Activated T-helper 17 cell treated with anti-CD3 and anti-CD28 coated beads, Interleukin-2, amount 50 U/mL, for 72 hours (primary cell): Measurements from ENCODE around the gene MPPED2. TPM values are rescaled to one million over a fixed set of nuclear protein-coding genes. Genes with fewer than 3 reads are reported as not detected.

Experiments
- ATAC-seq: fragments of 150-1000 bp; cut with Tn5 transposase; replicated peaks from 2 replicates; pipeline ENCODE4 v1.10.0; 2021; ENCODE audit warnings: mild to moderate bottlenecking, moderate library complexity
- H3K27ac Mint-ChIP-seq: one replicate; pipeline ENCODE4 v1.8.0; 2022; ENCODE audit warnings: mixed read lengths
- H3K27me3 Mint-ChIP-seq: one replicate; pipeline ENCODE4 v1.8.0; 2022; ENCODE audit warnings: mixed read lengths
- H3K36me3 Mint-ChIP-seq: one replicate; pipeline ENCODE4 v1.8.0; 2022; ENCODE audit warnings: low read depth, mild to moderate bottlenecking, mixed read lengths
- H3K4me1 Mint-ChIP-seq: one replicate; pipeline ENCODE4 v1.8.0; 2022; ENCODE audit warnings: mixed read lengths
- H3K4me3 Mint-ChIP-seq: one replicate; pipeline ENCODE4 v1.8.0; 2022; ENCODE audit warnings: mild to moderate bottlenecking, mixed read lengths
- H3K9me3 Mint-ChIP-seq: one replicate; pipeline ENCODE4 v1.8.0; 2022; ENCODE audit warnings: mixed read lengths
- total RNA-seq, 2 donors: library from RNA; stranded (reverse); gene quantifications; one replicate each; pipeline ENCODE4 v1.2.3, GENCODE V29; 2022

The MPPED2 gene
- total RNA-seq, 2 donors from 2014 or later, result not detected

GRCh38 chr11:30526558-30526957 is 59.6 kb downstream of the MPPED2 start:
- Mint-ChIP-seq H3K4me1 (no peaks in the 10 kb centered on the region), H3K27me3 (peaks cover 11% of the 10 kb centered on the region), H3K36me3 (no peaks in the 10 kb centered on the region), H3K4me3 (no peak overlapping the region), H3K9me3 (no peaks in the 10 kb centered on the region), H3K27ac (no peak overlapping the region)
- ATAC-seq, result no peak

- Mint-ChIP-seq H3K36me3 (no peaks in the 10 kb centered on the region), H3K9me3 (no peaks in the 10 kb centered on the region), H3K4me1 (no peaks in the 10 kb centered on the region), H3K27me3 (peaks cover 7% of the 10 kb centered on the region), H3K27ac (no peak overlapping the region), H3K4me3 (no peak overlapping the region)
- no peak for ATAC-seq
Measured at GRCh38 chr11:30522536-30523243, 63.5 kb downstream of the MPPED2 start.

GRCh38 chr11:30521297-30522071 is 64.7 kb downstream of the MPPED2 start:
- no peaks in the 10 kb centered on the region for H3K36me3 Mint-ChIP-seq
- no peak overlapping the region for H3K27ac Mint-ChIP-seq
- no peak overlapping the region for H3K4me3 Mint-ChIP-seq
- H3K9me3 Mint-ChIP-seq, result no peaks in the 10 kb centered on the region
- H3K4me1 Mint-ChIP-seq, result no peaks in the 10 kb centered on the region
- ATAC-seq, result no peak
- peaks cover 7% of the 10 kb centered on the region for H3K27me3 Mint-ChIP-seq

- no peaks in the 10 kb centered on the region for H3K9me3 Mint-ChIP-seq
- H3K4me1 Mint-ChIP-seq, result no peaks in the 10 kb centered on the region
- peaks cover 7% of the 10 kb centered on the region for H3K27me3 Mint-ChIP-seq
- H3K36me3 Mint-ChIP-seq, result no peaks in the 10 kb centered on the region
- no peak overlapping the region for H3K4me3 Mint-ChIP-seq
- ATAC-seq, result no peak
- no peak overlapping the region for H3K27ac Mint-ChIP-seq
Measured at GRCh38 chr11:30513087-30513486, 73.1 kb downstream of the MPPED2 start.

GRCh38 chr11:30511408-30511807 is 74.7 kb downstream of the MPPED2 start:
- Mint-ChIP-seq H3K27ac (no peak overlapping the region), H3K27me3 (peaks cover 7% of the 10 kb centered on the region), H3K4me3 (no peak overlapping the region), H3K4me1 (no peaks in the 10 kb centered on the region), H3K36me3 (no peaks in the 10 kb centered on the region), H3K9me3 (no peaks in the 10 kb centered on the region)
- ATAC-seq, result no peak

GRCh38 chr11:30510750-30511149 is 75.4 kb downstream of the MPPED2 start:
- Mint-ChIP-seq H3K27ac (no peak overlapping the region), H3K4me3 (no peak overlapping the region), H3K4me1 (no peaks in the 10 kb centered on the region), H3K27me3 (peaks cover 7% of the 10 kb centered on the region), H3K9me3 (no peaks in the 10 kb centered on the region), H3K36me3 (no peaks in the 10 kb centered on the region)
- ATAC-seq, result no peak

GRCh38 chr11:30509364-30509763 is 76.8 kb downstream of the MPPED2 start:
- Mint-ChIP-seq H3K36me3 (no peaks in the 10 kb centered on the region), H3K27me3 (peaks cover 4% of the 10 kb centered on the region), H3K4me3 (no peak overlapping the region), H3K9me3 (no peaks in the 10 kb centered on the region), H3K4me1 (no peaks in the 10 kb centered on the region), H3K27ac (no peak overlapping the region)
- ATAC-seq, result no peak

- no peaks in the 10 kb centered on the region for H3K9me3 Mint-ChIP-seq
- no peaks in the 10 kb centered on the region for H3K36me3 Mint-ChIP-seq
- peaks cover 3% of the 10 kb centered on the region for H3K27me3 Mint-ChIP-seq
- H3K4me1 Mint-ChIP-seq, result no peaks in the 10 kb centered on the region
- no peak overlapping the region for H3K27ac Mint-ChIP-seq
- no peak for ATAC-seq
- H3K4me3 Mint-ChIP-seq, result no peak overlapping the region
Measured at GRCh38 chr11:30508594-30508993, 77.6 kb downstream of the MPPED2 start.

GRCh38 chr11:30505603-30506002 is 80.5 kb downstream of the MPPED2 start:
- Mint-ChIP-seq H3K36me3 (no peaks in the 10 kb centered on the region), H3K27me3 (no peaks in the 10 kb centered on the region), H3K27ac (no peak overlapping the region), H3K9me3 (no peaks in the 10 kb centered on the region), H3K4me3 (no peak overlapping the region), H3K4me1 (no peaks in the 10 kb centered on the region)
- no peak for ATAC-seq

GRCh38 chr11:30504468-30504867 is 81.7 kb downstream of the MPPED2 start:
- H3K4me1 Mint-ChIP-seq, result no peaks in the 10 kb centered on the region
- no peaks in the 10 kb centered on the region for H3K27me3 Mint-ChIP-seq
- no peak overlapping the region for H3K4me3 Mint-ChIP-seq
- peaks cover 4% of the 10 kb centered on the region for H3K9me3 Mint-ChIP-seq
- ATAC-seq, result no peak
- no peaks in the 10 kb centered on the region for H3K36me3 Mint-ChIP-seq
- no peak overlapping the region for H3K27ac Mint-ChIP-seq

GRCh38 chr11:30503156-30503555 is 83.0 kb downstream of the MPPED2 start:
- no peak overlapping the region for H3K4me3 Mint-ChIP-seq
- no peaks in the 10 kb centered on the region for H3K36me3 Mint-ChIP-seq
- no peak overlapping the region for H3K27ac Mint-ChIP-seq
- H3K9me3 Mint-ChIP-seq, result peaks cover 4% of the 10 kb centered on the region
- no peaks in the 10 kb centered on the region for H3K27me3 Mint-ChIP-seq
- no peak for ATAC-seq
- no peaks in the 10 kb centered on the region for H3K4me1 Mint-ChIP-seq

- no peak for ATAC-seq
- H3K4me3 Mint-ChIP-seq, result no peak overlapping the region
- H3K36me3 Mint-ChIP-seq, result no peaks in the 10 kb centered on the region
- H3K4me1 Mint-ChIP-seq, result no peaks in the 10 kb centered on the region
- no peak overlapping the region for H3K27ac Mint-ChIP-seq
- H3K9me3 Mint-ChIP-seq, result peaks cover 4% of the 10 kb centered on the region
- no peaks in the 10 kb centered on the region for H3K27me3 Mint-ChIP-seq
Measured at GRCh38 chr11:30502305-30502704, 83.8 kb downstream of the MPPED2 start.

GRCh38 chr11:30501744-30502143 is 84.4 kb downstream of the MPPED2 start:
- no peaks in the 10 kb centered on the region for H3K27me3 Mint-ChIP-seq
- ATAC-seq, result no peak
- H3K9me3 Mint-ChIP-seq, result peaks cover 4% of the 10 kb centered on the region
- H3K27ac Mint-ChIP-seq, result no peak overlapping the region
- no peaks in the 10 kb centered on the region for H3K4me1 Mint-ChIP-seq
- no peaks in the 10 kb centered on the region for H3K36me3 Mint-ChIP-seq
- H3K4me3 Mint-ChIP-seq, result no peak overlapping the region

GRCh38 chr11:30499940-30500339 is 86.2 kb downstream of the MPPED2 start:
- Mint-ChIP-seq H3K4me3 (no peak overlapping the region), H3K36me3 (no peaks in the 10 kb centered on the region), H3K4me1 (no peaks in the 10 kb centered on the region), H3K9me3 (peaks cover 4% of the 10 kb centered on the region), H3K27me3 (no peaks in the 10 kb centered on the region), H3K27ac (no peak overlapping the region)
- no peak for ATAC-seq

- no peaks in the 10 kb centered on the region for H3K27me3 Mint-ChIP-seq
- H3K9me3 Mint-ChIP-seq, result peaks cover 4% of the 10 kb centered on the region
- no peak overlapping the region for H3K27ac Mint-ChIP-seq
- ATAC-seq, result no peak
- no peak overlapping the region for H3K4me3 Mint-ChIP-seq
- H3K4me1 Mint-ChIP-seq, result no peaks in the 10 kb centered on the region
- H3K36me3 Mint-ChIP-seq, result no peaks in the 10 kb centered on the region
Measured at GRCh38 chr11:30497600-30497999, 88.6 kb downstream of the MPPED2 start.
